C4-2B (cell line): ENCODE measurements around the gene LRBA.

Source experiments
- ZFX ChIP-seq: fragments of 450-650 bp; IDR thresholded peaks from 2 replicates; pipeline ENCODE4 v1.6.1; 2017
- TF ChIP-seq, protein P1 (sequence below): fragments of 450-650 bp; conservative IDR thresholded peaks from 2 replicates; pipeline ENCODE4 v1.5.1; 2017; ENCODE audit warnings: mild to moderate bottlenecking

DNA sequence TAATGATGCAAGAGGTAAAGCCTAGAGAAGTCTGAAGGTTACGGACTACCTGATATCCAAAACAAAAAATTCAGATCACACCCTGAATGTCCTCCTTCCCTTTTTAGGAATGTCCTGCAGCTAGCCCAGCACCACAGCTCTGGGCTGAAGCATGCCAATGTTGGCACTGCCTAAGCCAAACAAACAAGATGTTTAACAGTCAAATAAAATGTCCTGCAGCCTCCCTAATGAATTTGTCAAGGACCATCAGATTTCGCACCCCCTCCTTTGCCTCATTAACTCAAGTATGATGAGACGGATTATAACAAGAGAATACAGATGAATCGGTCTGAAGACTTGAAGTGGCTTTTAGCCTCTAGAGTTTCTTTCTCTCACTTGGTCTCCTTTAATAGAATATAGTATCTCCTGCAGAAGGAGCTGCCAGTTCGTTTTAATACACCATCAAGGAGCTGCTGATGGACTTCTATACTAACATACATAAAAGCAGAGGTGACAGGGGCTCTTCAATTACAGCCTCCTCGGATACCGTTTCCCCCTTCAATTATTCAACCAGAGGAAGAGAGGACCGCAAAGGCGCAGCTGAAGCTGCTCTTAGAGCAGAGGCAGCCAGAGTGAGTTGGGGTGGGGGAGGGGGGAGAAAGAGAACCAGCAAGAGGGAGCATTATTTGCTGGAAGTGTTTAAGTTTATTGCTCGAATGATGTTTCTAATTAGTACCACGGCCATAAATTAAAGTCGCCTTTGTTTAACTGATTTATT lies 436.2 kb downstream of the LRBA start:
- TF ChIP-seq, protein P1, sequence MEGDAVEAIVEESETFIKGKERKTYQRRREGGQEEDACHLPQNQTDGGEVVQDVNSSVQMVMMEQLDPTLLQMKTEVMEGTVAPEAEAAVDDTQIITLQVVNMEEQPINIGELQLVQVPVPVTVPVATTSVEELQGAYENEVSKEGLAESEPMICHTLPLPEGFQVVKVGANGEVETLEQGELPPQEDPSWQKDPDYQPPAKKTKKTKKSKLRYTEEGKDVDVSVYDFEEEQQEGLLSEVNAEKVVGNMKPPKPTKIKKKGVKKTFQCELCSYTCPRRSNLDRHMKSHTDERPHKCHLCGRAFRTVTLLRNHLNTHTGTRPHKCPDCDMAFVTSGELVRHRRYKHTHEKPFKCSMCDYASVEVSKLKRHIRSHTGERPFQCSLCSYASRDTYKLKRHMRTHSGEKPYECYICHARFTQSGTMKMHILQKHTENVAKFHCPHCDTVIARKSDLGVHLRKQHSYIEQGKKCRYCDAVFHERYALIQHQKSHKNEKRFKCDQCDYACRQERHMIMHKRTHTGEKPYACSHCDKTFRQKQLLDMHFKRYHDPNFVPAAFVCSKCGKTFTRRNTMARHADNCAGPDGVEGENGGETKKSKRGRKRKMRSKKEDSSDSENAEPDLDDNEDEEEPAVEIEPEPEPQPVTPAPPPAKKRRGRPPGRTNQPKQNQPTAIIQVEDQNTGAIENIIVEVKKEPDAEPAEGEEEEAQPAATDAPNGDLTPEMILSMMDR, result no peak
- no peak for TF ChIP-seq ZFX
